KG1 (cell line): ENCODE data around the gene GJE1.

ENCODE experiments used
- DNase-seq: peaks from one replicate; lab custom pipeline; 2025; lab: John Stamatoyannopoulos, UW

Gene GJE1

GRCh38 chr6:142165227-142165626 lies 32.5 kb downstream of the GJE1 start:
- no peak for DNase-seq

- no peak for DNase-seq
Measured at GRCh38 chr6:142167071-142167470, 34.3 kb downstream of the GJE1 start.

- DNase-seq: no peak
Measured at GRCh38 chr6:142167486-142167885, 34.8 kb downstream of the GJE1 start.

GRCh38 chr6:142171351-142171750 lies 38.6 kb downstream of the GJE1 start:
- no peak for DNase-seq

GRCh38 chr6:142172758-142173157 lies 40.0 kb downstream of the GJE1 start:
- DNase-seq: no peak

GRCh38 chr6:142173980-142174379 lies 41.3 kb downstream of the GJE1 start:
- DNase-seq: no peak

- no peak for DNase-seq
Measured at GRCh38 chr6:142174703-142175102, 42.0 kb downstream of the GJE1 start.

- no peak for DNase-seq
Measured at GRCh38 chr6:142178129-142178528, 45.4 kb downstream of the GJE1 start.

GRCh38 chr6:142182004-142182403 lies 49.3 kb downstream of the GJE1 start:
- DNase-seq: no peak

GRCh38 chr6:142183351-142183750 lies 50.6 kb downstream of the GJE1 start:
- DNase-seq: peak; percentile 7

- no peak for DNase-seq
Measured at GRCh38 chr6:142184307-142184706, 51.6 kb downstream of the GJE1 start.
